GM18505 (cell line): ENCODE measurements around the gene ZNF22.

ENCODE experiments used
- ATAC-seq: cut with Tn5 transposase; IDR thresholded peaks from one replicate; pipeline ENCODE4 v1.9.1; 2021; ENCODE audit not compliant: unreplicated experiment
- POLR2A ChIP-seq: IDR thresholded peaks from 4 replicates; pipeline ENCODE4 v1.6.1; 2011; ENCODE audit warnings: borderline replicate concordance; ENCODE audit not compliant: insufficient read depth, insufficient read length; ENCODE audit errors: extremely low read depth

ZNF22 gene

GRCh38 chr10:44968500-44969400 lies 32.0 kb upstream of the ZNF22 start:
- no peak for TF ChIP-seq POLR2A
- ATAC-seq: no peak

GRCh38 chr10:44969854-44970253 lies 30.9 kb upstream of the ZNF22 start:
- ATAC-seq: no peak
- no peak for TF ChIP-seq POLR2A

DNA sequence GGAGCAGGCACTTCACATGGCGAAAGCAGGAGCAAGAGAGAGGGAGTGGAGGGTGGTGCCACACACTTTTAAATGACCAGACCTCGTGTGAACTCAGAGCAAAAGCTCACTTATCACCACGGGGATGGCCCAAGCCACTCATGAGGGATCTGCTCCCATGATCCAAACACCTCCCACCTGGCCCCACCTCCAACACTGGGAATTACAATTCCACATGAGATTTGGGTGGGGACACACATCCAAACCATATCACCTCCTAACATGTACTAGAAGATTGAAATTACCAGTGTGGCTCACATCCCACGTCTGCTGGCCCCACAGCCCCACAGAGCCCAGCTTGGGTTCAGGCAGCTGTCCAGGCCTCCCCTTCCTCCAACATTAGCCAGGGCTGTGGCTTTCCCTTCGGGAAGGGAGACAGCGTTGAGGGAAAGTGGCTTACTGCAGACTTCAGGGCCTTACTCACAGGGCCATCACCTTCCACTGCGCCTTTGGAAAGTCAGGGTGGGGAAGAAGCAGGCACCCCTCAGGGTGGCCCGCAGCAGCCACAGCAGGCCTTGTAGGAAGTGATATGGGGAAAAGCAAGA lies 29.8 kb upstream of the ZNF22 start:
- no peak for ATAC-seq
- no peak for TF ChIP-seq POLR2A

GRCh38 chr10:44971434-44971833 lies 29.3 kb upstream of the ZNF22 start:
- no peak for ATAC-seq
- TF ChIP-seq POLR2A: no peak

- ATAC-seq: no peak
- TF ChIP-seq POLR2A: no peak
These were observed 28.6 kb upstream of the ZNF22 start for GRCh38 chr10:44971935-44972757.

GRCh38 chr10:44972874-44973306 lies 27.8 kb upstream of the ZNF22 start:
- no peak for ATAC-seq
- TF ChIP-seq POLR2A: no peak

DNA sequence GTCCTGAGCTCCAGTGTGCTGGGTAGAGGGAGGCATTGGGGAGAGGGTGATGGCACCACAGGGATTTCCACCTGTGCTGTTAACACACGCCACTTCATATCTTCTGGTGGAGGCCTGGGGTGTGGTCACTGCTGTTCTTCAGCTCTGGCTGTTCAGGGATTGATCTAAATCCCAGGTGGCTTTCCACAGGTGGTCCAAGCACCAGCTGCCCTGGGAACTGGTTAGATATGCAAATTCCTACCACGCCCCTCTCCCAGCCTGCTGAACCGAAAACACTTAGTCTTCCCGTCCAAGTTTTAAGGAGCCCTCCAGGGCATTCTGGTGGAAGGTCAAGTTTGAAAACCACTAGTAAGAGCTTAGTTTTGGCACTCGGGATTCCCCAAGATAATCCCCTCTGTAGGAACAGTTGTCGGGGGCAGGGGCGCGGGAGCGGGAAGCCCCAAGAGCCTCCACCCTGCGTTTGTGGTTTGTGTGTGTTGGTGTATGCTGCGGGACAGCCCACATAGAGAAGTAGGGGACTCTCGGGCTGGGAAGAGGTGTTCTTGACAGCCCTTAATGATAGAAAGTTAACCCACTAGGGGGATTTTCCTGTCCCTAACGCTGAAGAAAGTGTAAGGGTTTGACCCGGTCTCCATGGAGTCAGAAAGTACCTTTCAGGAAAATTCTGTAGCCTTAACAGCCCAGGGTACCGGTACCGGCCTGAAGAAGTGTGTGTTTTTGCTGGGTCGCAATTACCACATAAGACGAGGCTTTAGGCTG lies 27.2 kb upstream of the ZNF22 start:
- no peak for ATAC-seq
- no peak for TF ChIP-seq POLR2A

- ATAC-seq: no peak
- no peak for TF ChIP-seq POLR2A
These were observed 26.6 kb upstream of the ZNF22 start for GRCh38 chr10:44974082-44974627.

GRCh38 chr10:44974628-44975430 lies 25.9 kb upstream of the ZNF22 start:
- peak; percentile 74 for ATAC-seq
- TF ChIP-seq POLR2A: peak; percentile 55

DNA sequence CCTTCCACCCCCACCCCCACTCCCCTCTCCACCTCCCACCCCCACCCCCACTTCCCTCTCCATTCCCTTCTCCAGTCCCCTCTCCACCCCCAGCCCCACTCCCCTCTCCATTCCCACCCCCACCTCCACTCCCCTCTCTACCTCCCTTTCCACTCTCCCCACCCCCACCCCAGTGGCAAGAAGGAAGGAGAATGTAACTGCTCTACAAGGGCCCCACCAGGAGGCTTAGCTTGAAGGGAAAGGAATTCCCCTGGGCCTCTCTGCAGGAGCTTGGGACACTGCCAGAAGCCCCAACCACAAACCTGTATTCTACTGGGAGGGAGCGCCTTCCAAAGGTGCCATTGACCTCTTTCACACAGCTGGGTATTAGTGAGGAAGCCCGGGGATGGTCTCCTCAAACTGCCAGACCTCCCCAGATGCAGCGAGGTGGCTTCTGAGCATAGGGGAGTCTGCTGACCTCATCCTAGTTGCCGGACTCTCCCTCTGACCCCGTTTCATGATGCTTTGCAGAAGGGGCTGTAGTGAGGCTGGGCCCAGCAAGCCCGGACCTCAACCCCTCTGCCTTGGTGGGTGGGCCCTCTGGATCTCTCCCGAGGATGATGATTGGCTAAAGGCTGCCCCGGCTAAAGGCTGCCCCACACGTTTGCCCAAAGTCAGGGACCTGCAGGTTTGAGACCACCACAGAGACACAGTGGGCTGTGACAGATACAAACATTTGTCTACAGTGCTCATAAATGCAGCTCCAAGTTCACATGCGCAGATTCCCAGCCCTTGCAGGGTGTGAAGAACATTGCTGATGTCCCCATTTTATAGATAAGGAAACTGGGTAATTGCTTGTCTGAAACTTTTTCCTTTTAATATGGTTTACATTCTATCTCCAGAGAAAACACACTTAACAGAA lies 25.0 kb upstream of the ZNF22 start:
- no peak for TF ChIP-seq POLR2A
- no peak for ATAC-seq
